Measurements from ENCODE around the gene PHACTR1. TPM values are rescaled to one million over a fixed set of nuclear protein-coding genes. Genes with fewer than 3 reads are reported as not detected.

PHACTR1 gene
- total RNA-seq, 1 experiment from 2014 or later, result 2.6 TPM

DNA sequence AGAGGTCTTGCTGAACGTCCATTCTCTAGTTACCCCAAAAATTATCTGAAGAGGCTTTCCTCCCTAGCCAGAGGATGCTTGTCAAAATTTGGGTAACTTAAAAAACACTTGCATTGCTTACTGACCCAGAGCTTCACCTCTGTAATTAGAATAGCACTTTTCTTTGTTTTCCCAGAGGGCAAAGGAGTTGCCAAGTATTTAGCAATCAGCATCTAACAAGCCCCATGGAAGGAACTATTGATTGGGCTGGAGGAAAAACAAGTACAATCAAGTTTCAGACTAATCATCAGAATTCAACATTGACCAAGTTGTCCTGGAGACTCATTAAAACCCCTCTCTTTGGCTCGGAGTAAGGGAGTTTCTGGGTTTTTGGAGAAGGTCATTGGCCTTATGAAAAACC is 385.4 kb downstream of the PHACTR1 start:
- ChIA-PET CTCF (no interaction called here), POLR2A (ENCODE audit: low non-redundant PET) (no interaction called here)
- Histone ChIP-seq H3K4me3 (ENCODE audit: low read depth, low read length, poor library complexity, severe bottlenecking) (no peak overlapping the region), H3K4me1 (ENCODE audit: insufficient read depth, low read length, poor library complexity, severe bottlenecking) (no peaks in the 10 kb centered on the region), H3K27ac (ENCODE audit: low read depth, low read length, poor library complexity, severe bottlenecking) (no peak overlapping the region), H3K9me3 (ENCODE audit: low read depth, low read length, poor library complexity, severe bottlenecking) (no peaks in the 10 kb centered on the region), H3K27me3 (replicated peaks; ENCODE audit: insufficient read depth, low read depth, low read length, poor library complexity) (peaks cover 7% of the 10 kb centered on the region), H3K36me3 (ENCODE audit: insufficient read depth, low read length, poor library complexity, severe bottlenecking) (no peaks in the 10 kb centered on the region)
- intact Hi-C loops (cut with micrococcal nuclease; ENCODE audit: unreplicated experiment), result no loop called here
- TF ChIP-seq, protein P1, sequence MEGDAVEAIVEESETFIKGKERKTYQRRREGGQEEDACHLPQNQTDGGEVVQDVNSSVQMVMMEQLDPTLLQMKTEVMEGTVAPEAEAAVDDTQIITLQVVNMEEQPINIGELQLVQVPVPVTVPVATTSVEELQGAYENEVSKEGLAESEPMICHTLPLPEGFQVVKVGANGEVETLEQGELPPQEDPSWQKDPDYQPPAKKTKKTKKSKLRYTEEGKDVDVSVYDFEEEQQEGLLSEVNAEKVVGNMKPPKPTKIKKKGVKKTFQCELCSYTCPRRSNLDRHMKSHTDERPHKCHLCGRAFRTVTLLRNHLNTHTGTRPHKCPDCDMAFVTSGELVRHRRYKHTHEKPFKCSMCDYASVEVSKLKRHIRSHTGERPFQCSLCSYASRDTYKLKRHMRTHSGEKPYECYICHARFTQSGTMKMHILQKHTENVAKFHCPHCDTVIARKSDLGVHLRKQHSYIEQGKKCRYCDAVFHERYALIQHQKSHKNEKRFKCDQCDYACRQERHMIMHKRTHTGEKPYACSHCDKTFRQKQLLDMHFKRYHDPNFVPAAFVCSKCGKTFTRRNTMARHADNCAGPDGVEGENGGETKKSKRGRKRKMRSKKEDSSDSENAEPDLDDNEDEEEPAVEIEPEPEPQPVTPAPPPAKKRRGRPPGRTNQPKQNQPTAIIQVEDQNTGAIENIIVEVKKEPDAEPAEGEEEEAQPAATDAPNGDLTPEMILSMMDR (conservative IDR thresholded peaks at IDR 0.05; ENCODE audit: low read depth, low read length), result no peak
- TF ChIP-seq EZH2 (IDR thresholded peaks at IDR 0.05; ENCODE audit: borderline replicate concordance, low read depth, low read length, poor library complexity, severe bottlenecking), result no peak
- no TSS peak for BruUV-seq (replicated peaks)
- DNase-seq (ENCODE audit: low spot score), result no peak

DNA sequence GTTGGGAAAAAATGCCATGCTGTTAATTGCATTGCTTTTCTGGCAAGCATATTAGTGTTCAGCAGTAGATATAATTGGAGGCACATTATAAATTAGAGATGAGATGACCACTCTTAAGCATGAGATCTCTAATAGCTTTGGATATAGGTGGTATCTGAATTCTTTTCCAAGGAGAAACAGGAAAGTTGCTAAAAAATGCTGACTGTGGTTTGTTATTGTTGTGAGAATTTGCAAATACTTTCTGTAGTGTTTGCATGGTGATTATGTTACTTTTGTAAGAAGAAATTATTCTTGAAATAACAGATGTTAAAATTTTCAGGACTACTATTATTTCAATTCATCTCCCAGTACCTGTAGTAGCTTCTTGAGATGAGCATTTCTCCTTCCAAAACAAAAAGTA is 386.6 kb downstream of the PHACTR1 start:
- Histone ChIP-seq H3K4me3 (ENCODE audit: low read depth, low read length, poor library complexity, severe bottlenecking) (no peak overlapping the region), H3K27ac (ENCODE audit: low read depth, low read length, poor library complexity, severe bottlenecking) (no peak overlapping the region), H3K36me3 (ENCODE audit: insufficient read depth, low read length, poor library complexity, severe bottlenecking) (no peaks in the 10 kb centered on the region), H3K9me3 (ENCODE audit: low read depth, low read length, poor library complexity, severe bottlenecking) (no peaks in the 10 kb centered on the region), H3K27me3 (replicated peaks; ENCODE audit: insufficient read depth, low read depth, low read length, poor library complexity) (peaks cover 7% of the 10 kb centered on the region), H3K4me1 (ENCODE audit: insufficient read depth, low read length, poor library complexity, severe bottlenecking) (no peaks in the 10 kb centered on the region)
- TF ChIP-seq EZH2 (IDR thresholded peaks at IDR 0.05; ENCODE audit: borderline replicate concordance, low read depth, low read length, poor library complexity, severe bottlenecking), result no peak
- TF ChIP-seq, protein P1 (conservative IDR thresholded peaks at IDR 0.05; ENCODE audit: low read depth, low read length), result no peak
- no TSS peak for BruUV-seq (replicated peaks)
- ChIA-PET CTCF (no interaction called here), POLR2A (ENCODE audit: low non-redundant PET) (no interaction called here)
- intact Hi-C loops (cut with micrococcal nuclease; ENCODE audit: unreplicated experiment), result no loop called here
- no peak for DNase-seq (ENCODE audit: low spot score)

DNA sequence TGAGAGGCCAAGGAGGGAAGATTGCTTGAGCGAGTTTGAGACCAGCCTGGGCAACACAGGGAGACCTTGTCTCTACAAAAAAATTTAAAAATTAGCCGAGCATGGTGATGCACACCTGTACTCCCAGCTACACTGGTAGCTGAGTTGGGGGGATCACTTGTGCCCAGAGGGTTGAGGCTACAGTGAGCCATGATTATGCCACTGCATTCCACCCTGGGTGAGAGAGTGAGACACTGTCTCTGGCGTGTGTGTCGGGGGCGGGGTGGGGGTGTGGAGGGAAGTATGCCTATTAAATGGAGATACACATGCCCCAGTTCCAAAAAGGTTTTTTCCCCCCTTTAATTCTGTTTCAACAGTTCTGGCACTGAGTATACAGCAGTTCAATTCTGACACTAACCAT is 388.6 kb downstream of the PHACTR1 start:
- CTCF ChIA-PET, result no interaction called here
- intact Hi-C loops (cut with micrococcal nuclease; ENCODE audit: unreplicated experiment), result no loop called here

More for the DNA sequence above, 388.6 kb downstream of the PHACTR1 start:
- POLR2A ChIA-PET (ENCODE audit: low non-redundant PET), result no interaction called here
- Histone ChIP-seq H3K27ac (ENCODE audit: low read depth, low read length, poor library complexity, severe bottlenecking) (no peak overlapping the region), H3K4me1 (ENCODE audit: insufficient read depth, low read length, poor library complexity, severe bottlenecking) (no peaks in the 10 kb centered on the region), H3K36me3 (ENCODE audit: insufficient read depth, low read length, poor library complexity, severe bottlenecking) (no peaks in the 10 kb centered on the region), H3K9me3 (ENCODE audit: low read depth, low read length, poor library complexity, severe bottlenecking) (no peaks in the 10 kb centered on the region), H3K4me3 (ENCODE audit: low read depth, low read length, poor library complexity, severe bottlenecking) (no peak overlapping the region), H3K27me3 (replicated peaks; ENCODE audit: insufficient read depth, low read depth, low read length, poor library complexity) (peaks cover 7% of the 10 kb centered on the region)
- no TSS peak for BruUV-seq (replicated peaks)
- DNase-seq (ENCODE audit: low spot score), result no peak
- TF ChIP-seq EZH2 (IDR thresholded peaks at IDR 0.05; ENCODE audit: borderline replicate concordance, low read depth, low read length, poor library complexity, severe bottlenecking), result no peak
- TF ChIP-seq, protein P1 (conservative IDR thresholded peaks at IDR 0.05; ENCODE audit: low read depth, low read length), result no peak
